WTC11 (cell line): ENCODE results near the gene LCORL. TPM values are rescaled to one million over a fixed set of nuclear protein-coding genes. Genes with fewer than 3 reads are reported as not detected.

ENCODE experiments used
- ATAC-seq: fragments of 200-7000 bp; cut with Tn5 transposase; 2 replicates; pipeline ENCODE4 v1.10.0; 2021; ENCODE audit warnings: mild to moderate bottlenecking, moderate library complexity
- CTCF ChIA-PET: fragments of 300-600 bp; sonication (Branson Sonifier 250); formaldehyde crosslinking; loops from one replicate; lab custom pipeline; 2021; ENCODE audit warnings: antibody characterized with exemption; lab: Charles Lee
- POLR2A ChIA-PET: fragments of 350-600 bp; sonication (Branson Sonifier 250); formaldehyde crosslinking; loops from one replicate; lab custom pipeline; 2021; ENCODE audit warnings: antibody characterized with exemption; lab: Charles Lee
- DNase-seq: peaks from one replicate; pipeline ENCODE4 v3.0.0; 2021; ENCODE audit warnings: low spot score
- H3K27ac Mint-ChIP-seq: 2 replicates; pipeline ENCODE4 v1.8.0; 2021; ENCODE audit warnings: mixed read lengths
- H3K27me3 Mint-ChIP-seq: 2 replicates; pipeline ENCODE4 v1.8.0; 2021; ENCODE audit warnings: low read depth, mild to moderate bottlenecking, moderate library complexity, mixed read lengths
- H3K36me3 Mint-ChIP-seq: 2 replicates; pipeline ENCODE4 v1.8.0; 2021; ENCODE audit warnings: mixed read lengths
- H3K4me1 Mint-ChIP-seq: 2 replicates; pipeline ENCODE4 v1.8.0; 2022; ENCODE audit warnings: mixed read lengths
- H3K4me3 Mint-ChIP-seq: 2 replicates; pipeline ENCODE4 v1.8.0; 2021; ENCODE audit warnings: mild to moderate bottlenecking, moderate library complexity, mixed read lengths
- H3K9me3 Mint-ChIP-seq: 2 replicates; pipeline ENCODE4 v1.8.0; 2021; ENCODE audit warnings: mixed read lengths
- ARID4B ChIP-seq: sonication (generic); formaldehyde crosslinking; IDR thresholded peaks from 2 replicates; pipeline ENCODE4 v1.8.0; 2023; ENCODE audit warnings: missing genetic modification reagents, mild to moderate bottlenecking, borderline replicate concordance
- FOXK1 ChIP-seq: sonication (generic); formaldehyde crosslinking; IDR thresholded peaks from 2 replicates; pipeline ENCODE4 v1.8.0; 2022; ENCODE audit warnings: mild to moderate bottlenecking, moderate library complexity, missing genetic modification reagents
- FOXP1 ChIP-seq: sonication (generic); formaldehyde crosslinking; IDR thresholded peaks from 2 replicates; pipeline ENCODE4 v1.8.0; 2022; ENCODE audit warnings: missing genetic modification reagents, mild to moderate bottlenecking, moderate library complexity, borderline replicate concordance
- GRHL2 ChIP-seq: fragments of 250-450 bp; sonication (Bioruptor Pico); IDR thresholded peaks from 2 replicates; pipeline ENCODE4 v1.8.0; 2022; ENCODE audit warnings: mild to moderate bottlenecking, moderate library complexity; ENCODE audit not compliant: insufficient replicate concordance, severe bottlenecking
- HMGA2 ChIP-seq: fragments of 250-450 bp; sonication (Bioruptor Pico); IDR thresholded peaks from 2 replicates; pipeline ENCODE4 v1.4.0; 2021; ENCODE audit warnings: mild to moderate bottlenecking, moderate library complexity
- IRF1 ChIP-seq: sonication (generic); formaldehyde crosslinking; IDR thresholded peaks from 2 replicates; pipeline ENCODE4 v1.8.0; 2023; ENCODE audit warnings: missing genetic modification reagents
- JUN ChIP-seq: sonication (generic); formaldehyde crosslinking; IDR thresholded peaks from 2 replicates; pipeline ENCODE4 v1.8.0; 2023; ENCODE audit warnings: mild to moderate bottlenecking, missing genetic modification reagents
- KAT7 ChIP-seq: sonication (generic); formaldehyde crosslinking; IDR thresholded peaks from 2 replicates; pipeline ENCODE4 v1.8.1; 2023; ENCODE audit warnings: missing genetic modification reagents, mild to moderate bottlenecking, borderline replicate concordance
- NFE2L1 ChIP-seq: sonication (generic); formaldehyde crosslinking; IDR thresholded peaks from 2 replicates; pipeline ENCODE4 v1.8.1; 2023; ENCODE audit warnings: missing genetic modification reagents
- NFYB ChIP-seq: sonication (generic); formaldehyde crosslinking; conservative IDR thresholded peaks from 2 replicates; pipeline ENCODE4 v1.8.0; 2022; ENCODE audit warnings: low read depth, missing genetic modification reagents
- PRRX2 ChIP-seq: fragments of 250-450 bp; sonication (Bioruptor Pico); IDR thresholded peaks from 2 replicates; pipeline ENCODE4 v1.8.0; 2021; ENCODE audit warnings: mild to moderate bottlenecking
- TEAD4 ChIP-seq: sonication (generic); formaldehyde crosslinking; IDR thresholded peaks from 2 replicates; pipeline ENCODE4 v1.8.0; 2022; ENCODE audit warnings: mild to moderate bottlenecking, missing genetic modification reagents
- ZBTB43 ChIP-seq: sonication (generic); formaldehyde crosslinking; IDR thresholded peaks from 2 replicates; pipeline ENCODE4 v1.8.1; 2023; ENCODE audit warnings: mild to moderate bottlenecking, missing genetic modification reagents
- ZNF121 ChIP-seq: sonication (generic); formaldehyde crosslinking; IDR thresholded peaks from 2 replicates; pipeline ENCODE4 v1.8.0; 2023; ENCODE audit warnings: missing genetic modification reagents
- ZNF317 ChIP-seq: sonication (generic); formaldehyde crosslinking; IDR thresholded peaks from 2 replicates; pipeline ENCODE4 v1.8.1; 2023; ENCODE audit warnings: low read depth, mild to moderate bottlenecking, moderate library complexity, missing genetic modification reagents, borderline replicate concordance
- ZNF396 ChIP-seq: fragments of 250-450 bp; sonication (Bioruptor Pico); IDR thresholded peaks from 2 replicates; pipeline ENCODE4 v1.8.0; 2021; ENCODE audit warnings: mild to moderate bottlenecking, moderate library complexity, borderline replicate concordance
- total RNA-seq: library from RNA; stranded (reverse); gene quantifications from 3 replicates; pipeline ENCODE4 v1.2.3, GENCODE V29; 2021

Gene LCORL
- total RNA-seq, 1 experiment from 2014 or later = 19.9 TPM

GRCh38 chr4:17875402-17876070, 146.0 kb downstream of the LCORL start:
- H3K27ac Mint-ChIP-seq = no peak overlapping the region; the same call in 1 of the 2 replicates
- peaks cover 11% of the 10 kb centered on the region; the same call in 1 of the 2 replicates for H3K4me1 Mint-ChIP-seq
- no peaks in the 10 kb centered on the region for H3K9me3 Mint-ChIP-seq
- ATAC-seq = no peak
- H3K36me3 Mint-ChIP-seq = no peaks in the 10 kb centered on the region
- H3K4me3 Mint-ChIP-seq = no peak overlapping the region
- TF ChIP-seq ZNF121 (no peak), IRF1 (no peak), ZBTB43 (CRISPR knock-in tag) (no peak), HMGA2 (CRISPR knock-in tag) (no peak)
- TF ChIP-seq, all 79 proteins: peak for 0
- no peak for DNase-seq
- H3K27me3 Mint-ChIP-seq = no peaks in the 10 kb centered on the region
- ChIA-PET POLR2A (no interaction called here), CTCF (no interaction called here)

GRCh38 chr4:17869327-17869726, 152.2 kb downstream of the LCORL start:
- Mint-ChIP-seq H3K9me3 (peaks cover 3% of the 10 kb centered on the region; the same call in 1 of the 2 replicates), H3K27ac (no peak overlapping the region)
- ATAC-seq = no peak
- CTCF ChIA-PET = no interaction called here
- TF ChIP-seq FOXK1 (no peak), FOXP1 (no peak), ZNF396 (CRISPR knock-in tag) (no peak), ARID4B (CRISPR knock-in tag) (no peak), NFE2L1 (no peak)
- TF ChIP-seq, all 79 proteins: peak for 0
- Mint-ChIP-seq H3K36me3 (no peaks in the 10 kb centered on the region; the same call in 1 of the 2 replicates), H3K4me3 (no peak overlapping the region), H3K27me3 (no peaks in the 10 kb centered on the region), H3K4me1 (peaks cover 10% of the 10 kb centered on the region)
- POLR2A ChIA-PET = no interaction called here
- no peak for DNase-seq

GRCh38 chr4:17867276-17867675, 154.3 kb downstream of the LCORL start:
- TF ChIP-seq KAT7 (CRISPR knock-in tag) = no peak
- TF ChIP-seq JUN (CRISPR knock-in tag) = no peak
- no peak for TF ChIP-seq NFYB (CRISPR knock-in tag)
- no peak for ATAC-seq
- CTCF ChIA-PET = no interaction called here

GRCh38 chr4:17866810-17867209, 154.7 kb downstream of the LCORL start:
- Mint-ChIP-seq H3K9me3 (peaks cover 26% of the 10 kb centered on the region), H3K4me1 (peaks cover 10% of the 10 kb centered on the region), H3K4me3 (no peak overlapping the region), H3K27ac (peak overlapping the region; percentile 41; the same call in 1 of the 2 replicates), H3K27me3 (no peaks in the 10 kb centered on the region), H3K36me3 (peaks cover 21% of the 10 kb centered on the region)
- TF ChIP-seq PRRX2 (CRISPR knock-in tag) (no peak), ZNF317 (CRISPR knock-in tag) (no peak), TEAD4 (CRISPR knock-in tag) (no peak), GRHL2 (no peak)
- DNase-seq (no peak), ATAC-seq (no peak)
- ChIA-PET POLR2A (interaction anchor here (0.7 kb wide), 1 partner anchor 346 kb away, joined by 3 read pairs; no protein-coding TSS in a partner anchor), CTCF (no interaction called here)

More at GRCh38 chr4:17867276-17867675, 154.3 kb downstream of the LCORL start:
- no peak overlapping the region for H3K27ac Mint-ChIP-seq
- peaks cover 10% of the 10 kb centered on the region for H3K4me1 Mint-ChIP-seq
- peaks cover 16% of the 10 kb centered on the region for H3K36me3 Mint-ChIP-seq
- POLR2A ChIA-PET = interaction anchor here (0.7 kb wide), 1 partner anchor 346 kb away, joined by 3 read pairs; no protein-coding TSS in a partner anchor
- peaks cover 22% of the 10 kb centered on the region for H3K9me3 Mint-ChIP-seq
- no peaks in the 10 kb centered on the region for H3K27me3 Mint-ChIP-seq
- no peak for DNase-seq
- no peak overlapping the region for H3K4me3 Mint-ChIP-seq
